ENCODE results near the gene KRTAP5-8. TPM values are rescaled to one million over a fixed set of nuclear protein-coding genes. Genes with fewer than 3 reads are reported as not detected.
"Not testable (repeated sequence)": the region's sequence is repeated elsewhere in the genome, so short reads cannot be mapped to it uniquely, and the experiment has no call there.

Gene KRTAP5-8
- total RNA-seq, 1 experiment from 2014 or later: not detected

- no peak for TF ChIP-seq REST (IDR thresholded peaks at IDR 0.05; ENCODE audit: low read depth)
- TF ChIP-seq SP1 (IDR thresholded peaks at IDR 0.05; ENCODE audit: low read depth): no peak
- TF ChIP-seq ZFX (IDR thresholded peaks at IDR 0.05): no peak
- no peak for TF ChIP-seq SRF (IDR thresholded peaks at IDR 0.05; ENCODE audit: low read depth)
- TF ChIP-seq EZH2phosphoT487 (IDR thresholded peaks at IDR 0.05; ENCODE audit: borderline replicate concordance): no peak
- TF ChIP-seq ZBTB33 (IDR thresholded peaks at IDR 0.05; ENCODE audit: extremely low read depth, insufficient replicate concordance, low read length): no peak
Observed at GRCh38 chr11:71525938-71526495, 11.8 kb upstream of the KRTAP5-8 start (continued).

GRCh38 chr11:71526796-71527575 lies 10.8 kb upstream of the KRTAP5-8 start, which contains the start of gene KRTAP5-7:
TSS of gene KRTAP5-7 (plus strand) at chr11:71527267. CDS start at chr11:71527301, 34 bp downstream.
- H3K36me3 ChIP-seq (ENCODE audit: control insufficient read depth in 1 of 2, insufficient read depth in 2 of 2, low read length in 2 of 2); H3K4me3 ChIP-seq (replicated peaks in 1 of 2; ENCODE audit: low read depth in 1 of 2, low read length in 2 of 2); RAD21 ChIA-PET (ENCODE audit: low non-redundant PET in 1 of 2, low total read pairs in 2 of 2, uncharacterized antibody in 2 of 2, unreplicated experiment in 2 of 2); H3K27me3 ChIP-seq (ENCODE audit: insufficient read depth, low read length); intact Hi-C loops (cut with micrococcal nuclease); H3K9me2 ChIP-seq (ENCODE audit: insufficient read depth); H3K9me3 ChIP-seq (ENCODE audit: control insufficient read depth in 1 of 2, insufficient read depth in 1 of 2, low read depth in 1 of 2, low read length in 2 of 2); H3K79me2 ChIP-seq (ENCODE audit: insufficient read depth, low read length); H3K27ac ChIP-seq (ENCODE audit: low read depth, low read length); ATAC-seq; BruUV-seq (replicated peaks); H3K9ac ChIP-seq (ENCODE audit: low read length); H3K4me1 ChIP-seq (ENCODE audit: control insufficient read depth in 1 of 2, insufficient read depth in 2 of 2, low read length in 2 of 2); CTCF ChIA-PET; H4K20me1 ChIP-seq (ENCODE audit: insufficient read depth); DNase-seq (ENCODE audit: low read depth, low spot score); H2AFZ ChIP-seq (ENCODE audit: low read depth, low read length, poor library complexity, severe bottlenecking); H3K4me2 ChIP-seq (ENCODE audit: low read length); POLR2A ChIA-PET: not testable (repeated sequence)

Measured in HCT116 (cell line).